GM18499 (cell line): ENCODE data around the gene LRRC74A.

Source experiments
- ATAC-seq: cut with Tn5 transposase; IDR thresholded peaks from one replicate; pipeline ENCODE4 v1.9.1; 2021; ENCODE audit warnings: moderate number of reproducible peaks; ENCODE audit not compliant: insufficient read depth, unreplicated experiment

The LRRC74A gene

DNA sequence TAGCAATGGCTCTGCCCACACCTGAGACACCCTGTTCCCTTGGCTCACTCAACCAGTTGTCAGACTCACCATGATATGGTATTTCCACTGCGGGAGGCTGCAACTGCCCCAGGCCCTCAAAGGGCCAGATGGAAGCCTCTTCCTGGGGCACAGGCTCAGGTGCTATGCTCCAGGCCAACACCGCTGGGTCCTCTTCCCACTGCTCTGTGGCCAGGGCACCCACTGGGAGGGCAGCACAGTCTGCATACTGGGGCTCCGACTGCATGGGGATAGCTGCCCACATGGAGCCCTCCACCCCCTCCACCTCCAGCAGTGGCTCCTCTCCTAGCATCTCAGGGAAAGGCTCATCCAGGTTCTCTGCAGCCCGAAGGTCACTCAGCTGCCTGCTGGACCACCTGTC is 17.2 kb upstream of the LRRC74A start:
- no peak for ATAC-seq

DNA sequence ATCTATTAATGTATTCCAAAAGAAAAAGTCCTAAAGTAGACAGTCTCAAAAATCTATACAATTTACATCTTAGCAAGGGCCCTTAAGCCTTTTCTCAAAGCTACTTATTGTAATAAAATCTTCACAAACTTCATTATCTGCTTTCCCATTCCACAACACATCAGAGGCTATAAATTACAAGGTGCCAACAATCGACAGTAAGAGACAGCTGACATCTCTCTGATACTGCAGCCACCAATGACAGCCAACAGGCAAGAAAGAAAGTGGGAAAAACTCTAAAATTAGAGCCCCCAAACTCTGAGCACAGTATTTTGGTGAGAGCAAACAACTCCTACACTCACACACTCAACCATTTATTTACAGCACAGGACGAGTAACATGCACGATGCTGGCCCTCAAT is 15.7 kb upstream of the LRRC74A start:
- ATAC-seq: no peak

DNA sequence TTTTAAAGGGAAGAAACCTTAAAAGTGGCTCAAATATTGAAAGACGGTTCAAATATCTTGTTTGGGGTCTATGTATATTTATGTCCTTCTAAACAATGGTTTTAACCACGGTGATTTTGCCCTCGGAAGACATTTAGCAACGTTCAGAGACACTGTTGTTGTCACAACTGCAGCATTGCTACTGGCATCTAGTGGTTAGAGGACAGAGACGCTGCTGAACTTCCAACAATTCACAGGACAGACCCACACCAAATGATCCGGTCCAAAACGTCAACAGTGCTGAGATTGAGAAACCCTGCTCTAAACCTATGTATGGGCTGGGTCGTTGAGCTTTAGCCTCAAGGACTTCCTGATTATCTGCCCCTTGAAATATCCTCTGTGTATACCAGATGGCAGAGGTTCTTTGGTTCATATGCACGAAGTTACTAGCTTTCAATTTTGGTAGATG is 15.2 kb upstream of the LRRC74A start:
- ATAC-seq: no peak

DNA sequence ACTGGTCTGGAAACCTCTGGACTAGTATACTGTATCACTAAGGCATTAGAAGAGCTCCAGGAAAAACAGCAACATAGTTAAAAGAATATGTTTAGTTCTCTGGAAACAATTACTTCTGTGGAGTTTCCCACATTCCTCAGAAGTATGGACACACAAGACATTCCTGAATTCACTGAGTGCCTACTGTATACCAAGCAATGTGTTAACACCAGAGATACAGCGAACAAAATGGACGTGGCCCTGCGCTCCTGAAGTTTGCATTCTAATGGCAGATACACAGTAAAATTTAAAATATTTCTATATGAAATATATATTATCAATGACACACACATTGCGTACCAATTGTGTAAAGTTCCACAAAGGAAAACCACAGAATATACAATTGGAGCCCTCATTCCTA is 14.6 kb upstream of the LRRC74A start:
- ATAC-seq: no peak

DNA sequence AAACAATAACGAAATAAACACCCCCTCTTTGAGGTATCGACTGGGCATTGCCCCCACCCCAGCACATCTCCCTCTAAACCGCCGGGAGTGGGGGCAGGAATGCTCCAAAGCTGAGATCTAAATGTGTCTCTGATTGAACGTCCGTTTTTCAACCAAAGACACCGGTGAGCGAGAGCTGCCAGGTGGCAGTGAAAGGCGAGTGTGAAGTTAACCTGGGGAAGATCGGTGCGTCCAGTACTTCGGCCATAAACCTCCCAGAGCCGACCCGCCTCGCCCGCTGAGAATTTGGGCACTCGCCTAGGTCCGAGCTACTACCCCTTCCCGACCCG is 14.2 kb upstream of the LRRC74A start:
- no peak for ATAC-seq

DNA sequence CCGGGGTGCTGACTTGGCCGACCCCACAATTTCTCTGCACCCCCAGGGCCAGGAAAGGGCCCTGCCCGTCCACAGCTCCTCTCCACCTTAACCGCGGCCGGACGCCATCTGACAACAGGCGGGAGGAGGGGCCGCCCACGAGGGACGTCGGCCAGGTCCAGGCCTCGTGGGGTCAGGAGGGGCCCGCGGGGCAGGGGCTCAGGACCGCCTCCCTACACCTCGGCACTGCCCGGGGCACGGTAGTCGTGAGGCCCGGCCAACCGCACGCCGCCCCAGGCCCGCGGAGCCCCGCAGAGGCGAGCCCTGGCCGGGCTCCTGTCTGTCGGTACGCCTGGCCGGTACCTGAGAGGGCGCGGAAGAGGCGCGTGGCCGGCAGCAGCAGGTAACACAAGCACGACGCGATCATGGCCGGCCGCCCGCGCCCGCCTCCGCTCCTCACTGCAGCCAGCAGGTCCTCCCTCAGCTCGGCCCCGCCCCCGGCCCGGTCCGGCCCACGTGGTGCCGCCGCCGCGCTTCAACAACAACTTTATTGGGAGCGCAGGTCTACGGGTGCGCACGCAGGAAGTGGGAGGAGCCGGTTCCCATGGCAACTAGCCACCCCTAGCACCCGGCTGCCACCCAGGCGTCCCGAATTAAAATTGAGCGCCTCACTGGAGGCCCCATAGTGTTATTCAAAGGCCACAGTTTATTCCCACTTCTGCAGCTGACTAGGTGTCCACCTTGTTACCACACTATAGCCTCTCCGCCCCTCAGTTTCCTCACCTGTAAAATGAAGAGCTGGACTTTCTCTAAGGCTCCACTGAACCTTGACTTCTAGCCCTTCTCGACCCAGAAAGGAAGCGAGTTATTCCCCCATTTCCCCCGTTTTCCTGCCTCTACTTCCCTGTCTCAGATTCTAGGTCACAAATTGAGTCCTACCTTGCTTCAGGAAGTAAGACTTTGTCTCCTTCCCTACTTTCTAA is 13.5 kb upstream of the LRRC74A start, which contains the start of gene ANGEL1:
ANGEL1 (minus strand) TSS at position 461 of the 962 bp plus-strand sequence; CDS start at position 406, 55 bp downstream.
- ATAC-seq: peak; percentile 65

DNA sequence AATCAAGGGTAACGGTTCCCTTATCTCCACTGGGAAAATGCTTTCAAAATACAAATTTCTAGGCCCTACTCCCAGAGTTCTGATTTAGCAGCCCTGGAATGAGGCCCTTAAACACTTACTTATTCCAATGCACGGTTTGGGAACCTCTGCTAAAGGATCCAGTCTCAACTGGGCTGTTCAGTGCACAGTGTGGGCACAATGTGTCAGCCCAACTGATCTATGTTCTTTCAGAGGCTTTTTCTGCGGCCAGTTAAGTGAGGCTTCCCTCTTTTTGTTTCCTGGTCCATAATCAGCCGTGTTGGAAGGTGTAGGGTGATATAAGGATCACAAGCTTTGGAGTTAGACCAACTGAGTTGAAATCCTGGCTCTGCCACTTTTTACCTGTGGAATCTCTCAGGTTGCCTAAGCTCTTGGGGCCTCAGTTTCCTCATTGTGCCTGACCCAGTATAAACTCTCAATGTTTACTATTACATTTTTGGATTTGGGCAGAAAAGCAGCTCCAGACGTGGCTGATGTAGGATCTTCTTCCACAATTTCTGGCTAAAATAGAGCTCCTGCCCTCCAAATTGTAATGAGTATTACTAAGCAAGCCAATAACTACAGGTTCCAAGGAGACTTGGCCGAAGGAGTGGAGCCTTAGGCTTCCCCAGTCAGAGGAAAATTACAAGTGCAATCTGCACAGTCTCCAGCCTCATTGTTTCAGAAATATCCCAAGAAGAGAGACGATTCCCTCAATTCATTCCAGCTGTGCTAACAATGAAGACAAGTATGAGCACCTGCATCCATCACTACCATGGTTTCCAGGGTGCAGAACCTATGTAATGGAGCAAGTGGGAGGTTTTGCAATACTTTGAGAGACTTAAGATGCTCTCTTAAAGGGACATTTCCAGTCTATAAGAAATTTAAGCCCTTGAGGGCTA is 11.2 kb upstream of the LRRC74A start:
- no peak for ATAC-seq

DNA sequence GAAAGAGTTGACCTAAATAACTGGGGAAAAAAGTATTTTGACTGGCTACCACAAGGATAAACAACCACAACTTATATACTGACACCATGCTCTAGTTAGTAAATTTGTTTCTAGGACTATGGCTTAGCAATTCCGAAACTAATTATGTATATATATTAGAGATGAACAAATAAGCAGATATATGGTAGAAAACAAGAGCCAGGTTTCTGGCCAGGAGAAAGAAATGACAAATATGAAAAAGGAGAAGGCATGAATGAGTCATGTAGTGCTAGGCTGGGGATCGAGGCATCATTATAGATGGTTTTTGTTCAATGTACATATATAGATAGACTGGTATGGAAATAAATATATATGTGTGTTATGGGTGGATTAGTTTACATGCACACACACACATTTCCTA is 5.5 kb upstream of the LRRC74A start:
- ATAC-seq: no peak

DNA sequence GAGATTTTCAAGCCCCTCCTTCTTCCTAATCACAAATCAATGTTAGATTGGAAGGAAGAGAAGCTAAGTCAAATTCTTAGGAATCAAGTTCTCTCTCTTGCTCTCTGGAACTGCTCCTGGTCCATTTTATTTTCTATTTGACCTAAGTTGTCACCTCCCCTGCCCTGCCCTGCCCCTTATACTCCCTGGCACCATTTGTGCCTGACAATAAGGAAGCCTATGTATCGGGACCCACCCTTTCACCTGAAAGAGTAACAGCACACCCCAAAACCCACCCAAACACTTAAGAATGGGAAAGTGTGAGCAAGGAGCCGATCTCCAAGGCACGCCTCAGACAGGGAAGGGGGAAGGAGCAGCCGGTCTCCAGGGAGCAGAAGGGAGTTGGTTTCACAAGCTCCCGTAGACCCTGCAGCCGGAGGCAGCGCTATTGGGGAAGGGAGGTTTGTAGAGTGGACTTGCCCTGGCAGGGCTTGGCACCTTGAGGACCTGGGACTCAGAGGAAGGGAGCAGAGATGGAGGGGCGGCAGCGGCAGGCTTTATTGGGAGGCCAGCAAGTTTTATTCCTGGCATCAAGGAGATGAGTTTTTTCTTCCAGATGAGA is 1.6 kb downstream of the LRRC74A start:
- ATAC-seq: no peak

DNA sequence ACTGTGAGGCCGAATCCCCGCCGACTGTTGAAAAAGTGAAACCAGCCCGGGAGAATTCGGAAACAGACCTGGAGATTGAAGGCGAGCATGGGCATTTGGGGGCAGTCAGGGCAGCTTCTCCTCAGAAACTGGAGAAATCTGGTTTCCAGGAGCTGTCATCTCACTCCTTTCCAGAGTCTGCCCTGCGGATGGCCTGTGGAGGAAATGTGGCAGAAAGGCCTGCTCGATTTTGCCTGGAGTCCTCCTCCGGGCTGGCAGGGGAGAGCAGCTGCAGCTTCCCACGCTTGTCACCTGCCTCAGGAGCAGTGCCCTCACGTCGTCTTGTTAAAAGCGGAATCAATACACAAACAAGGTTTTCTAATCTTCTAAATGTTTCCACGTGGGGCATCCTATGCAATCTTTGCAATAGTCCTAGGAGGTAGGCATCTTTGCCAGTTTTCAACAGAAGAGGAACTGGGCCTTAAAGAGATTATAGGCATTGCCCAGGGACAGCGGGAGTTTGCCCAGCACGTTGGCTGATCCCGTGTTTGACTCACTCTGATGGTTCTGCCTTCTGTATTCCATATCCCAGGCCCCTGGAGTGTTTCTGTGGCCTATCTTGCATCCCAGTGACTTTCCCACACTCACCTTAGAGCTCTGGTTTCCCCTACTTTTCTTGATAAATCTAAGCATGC is 2.3 kb downstream of the LRRC74A start:
- no peak for ATAC-seq

DNA sequence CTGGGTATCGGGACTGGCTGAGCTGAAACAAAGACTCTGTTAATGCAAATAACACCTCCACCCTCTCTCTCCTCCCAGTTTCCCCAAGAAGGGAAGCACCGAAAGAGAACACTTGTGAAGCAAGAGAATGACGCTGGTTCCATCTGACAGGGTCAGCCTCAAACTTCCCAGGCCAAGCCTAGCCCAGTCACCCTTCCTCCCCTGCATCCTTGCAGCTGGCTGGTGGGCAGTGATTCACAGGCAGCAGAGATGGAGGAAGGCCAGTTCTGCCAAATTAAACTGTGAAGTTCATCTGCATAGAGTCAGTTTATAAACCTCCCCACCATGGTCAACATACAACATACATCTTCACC is 2.8 kb downstream of the LRRC74A start:
- no peak for ATAC-seq

DNA sequence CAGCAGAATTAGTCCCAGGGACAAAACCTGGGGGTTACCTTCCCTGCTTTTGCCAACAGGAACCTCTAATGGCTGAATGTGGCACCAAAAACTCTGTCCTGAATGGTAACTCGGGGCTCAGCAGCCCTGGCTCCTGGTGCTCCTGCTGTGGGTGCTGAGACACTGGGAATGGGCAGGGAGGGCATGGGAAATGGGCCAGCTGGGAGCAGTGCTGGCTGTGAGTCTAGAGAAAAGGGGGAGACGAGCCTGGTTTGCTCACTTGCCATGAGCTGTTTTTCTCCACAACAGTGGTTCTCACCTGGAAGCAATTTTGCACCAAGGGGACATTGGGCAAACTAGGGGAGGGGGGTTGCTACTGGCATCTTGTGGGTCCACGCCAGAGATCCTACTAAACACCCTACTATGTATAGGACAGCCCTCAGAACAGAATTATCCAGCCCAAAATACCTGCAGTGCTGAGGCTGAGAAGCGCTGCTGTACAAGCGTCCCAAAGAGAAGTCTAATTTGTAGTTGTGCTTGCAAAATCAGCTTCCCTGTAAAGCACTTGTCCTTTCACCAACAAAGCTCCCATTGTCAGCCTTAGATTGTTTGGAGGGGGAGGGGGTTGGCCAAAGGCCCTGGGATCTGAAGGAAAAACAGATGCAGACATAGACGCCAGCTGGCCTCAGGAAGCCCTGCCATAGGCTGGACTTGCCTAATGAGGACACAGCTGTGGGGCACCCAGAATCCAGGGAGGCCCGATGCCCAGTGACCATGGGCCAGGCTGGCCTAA is 3.6 kb downstream of the LRRC74A start:
- ATAC-seq: no peak

DNA sequence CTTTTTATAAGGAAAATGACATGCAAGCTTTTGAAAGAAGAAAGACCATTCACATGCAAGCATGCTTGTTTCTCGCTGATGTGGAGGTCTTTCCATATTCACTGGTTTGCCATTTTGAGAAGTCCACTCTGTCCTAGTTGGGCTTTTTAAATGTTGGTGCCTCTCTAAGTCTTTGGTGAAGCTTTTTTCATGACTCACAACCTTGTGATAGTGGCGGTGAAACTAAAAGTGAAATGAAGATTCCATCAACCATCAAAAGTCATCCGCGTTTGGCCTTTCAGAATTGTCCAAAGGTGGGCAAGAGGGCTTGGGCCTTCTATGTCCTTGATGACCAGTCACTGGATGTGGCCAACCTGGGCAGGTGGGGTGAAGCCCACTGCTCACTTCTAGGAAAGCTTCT is 4.3 kb downstream of the LRRC74A start:
- ATAC-seq: no peak

DNA sequence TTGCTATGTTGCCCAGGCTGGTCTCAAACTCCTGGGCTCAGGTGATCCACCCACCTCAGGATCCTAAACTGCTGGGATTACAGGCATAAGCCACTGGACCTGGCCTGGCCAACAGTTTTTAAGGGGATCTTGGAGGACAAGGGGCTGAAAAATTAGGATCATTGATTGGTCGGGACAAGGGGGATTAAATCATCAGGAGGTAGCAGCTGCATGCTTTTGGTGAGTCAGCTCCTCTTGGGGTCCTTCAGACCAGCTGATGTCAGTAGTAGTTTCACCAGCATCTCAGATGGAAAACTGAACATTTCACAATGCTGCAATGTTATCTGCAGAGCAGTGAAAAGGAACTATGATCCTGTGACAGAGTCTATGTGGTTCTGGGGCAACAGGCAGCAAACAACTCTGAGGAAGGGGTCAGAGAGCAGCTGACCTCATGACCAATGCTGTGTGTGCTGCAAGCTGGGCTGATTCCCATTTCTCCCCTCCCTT is 6.3 kb downstream of the LRRC74A start:
- ATAC-seq: no peak

DNA sequence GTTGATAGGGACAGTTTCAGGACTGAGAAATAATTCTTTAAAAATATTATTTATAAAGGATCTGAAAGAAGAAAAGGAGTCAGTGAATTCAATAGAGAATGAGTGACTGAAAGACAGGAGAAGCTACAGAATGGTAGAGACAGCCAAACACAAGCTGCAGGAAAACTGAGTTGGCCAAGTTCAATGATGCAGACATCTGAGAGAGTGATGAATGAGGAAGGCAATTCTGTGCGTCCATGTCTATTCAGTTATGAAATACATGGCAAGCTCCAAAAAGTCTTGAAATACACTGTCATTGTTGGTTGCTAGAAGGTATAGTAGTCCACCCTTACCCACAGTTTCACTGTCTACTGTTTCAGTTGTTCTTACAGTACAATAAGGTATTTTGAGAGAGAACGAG is 6.8 kb downstream of the LRRC74A start:
- no peak for ATAC-seq

DNA sequence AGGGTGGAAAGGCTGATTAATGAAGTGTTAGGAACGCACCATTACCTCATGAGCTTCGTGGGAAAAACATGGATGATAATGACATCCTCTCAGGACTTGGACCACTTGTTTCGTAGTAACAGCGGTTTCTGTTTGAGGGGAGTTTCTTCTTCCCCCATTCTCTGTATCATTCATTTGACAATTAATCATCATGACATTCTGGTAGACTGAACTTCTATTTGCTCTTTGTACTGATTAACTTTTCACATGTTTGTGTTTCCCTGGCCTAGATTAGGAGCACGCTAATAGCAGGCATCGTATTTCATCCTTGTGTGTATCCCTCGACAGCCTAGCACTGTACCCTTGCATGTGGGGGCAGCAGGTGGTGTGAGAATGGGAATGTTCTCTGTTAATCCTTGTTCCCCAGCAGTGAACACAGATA is 8.0 kb downstream of the LRRC74A start:
- ATAC-seq: no peak

DNA sequence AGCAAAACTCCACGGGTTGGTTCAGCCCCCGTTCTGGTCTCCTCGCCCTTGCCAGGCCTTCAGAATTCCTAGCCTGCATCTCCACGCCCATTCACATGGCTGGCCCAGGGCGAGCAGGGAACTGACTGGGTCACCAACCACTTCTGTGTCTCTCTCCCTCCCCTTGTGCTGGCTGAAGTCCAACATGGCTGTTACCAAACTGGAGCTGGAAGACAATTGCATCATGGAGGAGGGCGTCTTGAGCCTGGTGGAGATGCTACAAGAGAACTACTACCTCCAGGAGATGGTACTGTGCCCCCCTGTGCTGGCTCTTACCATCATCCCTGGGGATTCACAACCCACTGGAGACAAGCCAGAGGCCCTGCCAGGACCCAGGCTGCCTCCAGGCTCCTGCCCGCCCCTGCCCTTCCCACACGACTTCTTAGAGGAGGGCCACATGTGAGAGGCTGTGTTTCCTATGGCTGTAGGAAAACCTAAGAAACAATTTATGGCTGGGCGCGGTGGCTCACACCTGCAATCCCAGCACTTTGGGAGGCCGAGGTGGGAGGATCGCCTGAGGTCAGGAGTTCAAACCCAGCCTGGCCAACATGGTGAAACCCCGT is 9.9 kb downstream of the LRRC74A start:
- no peak for ATAC-seq

DNA sequence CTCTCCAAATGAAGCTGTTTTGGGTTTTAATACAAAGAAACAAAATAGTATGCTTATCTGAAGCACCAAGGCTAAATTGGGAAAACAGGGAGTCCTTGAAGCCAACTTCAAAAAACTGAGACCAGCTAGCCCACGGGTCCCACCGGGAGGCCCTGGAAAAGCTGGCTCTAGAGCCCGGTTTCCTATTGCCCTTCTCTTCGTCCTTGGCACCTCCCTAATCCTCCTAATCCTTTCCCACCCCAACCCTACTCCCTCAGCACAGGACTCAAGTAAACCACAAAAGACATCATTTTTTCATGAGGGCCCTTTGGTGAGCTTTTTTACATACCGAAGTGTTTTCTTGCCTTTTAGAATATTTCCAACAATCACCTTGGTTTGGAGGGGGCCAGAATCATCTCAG is 11.3 kb downstream of the LRRC74A start:
- no peak for ATAC-seq

DNA sequence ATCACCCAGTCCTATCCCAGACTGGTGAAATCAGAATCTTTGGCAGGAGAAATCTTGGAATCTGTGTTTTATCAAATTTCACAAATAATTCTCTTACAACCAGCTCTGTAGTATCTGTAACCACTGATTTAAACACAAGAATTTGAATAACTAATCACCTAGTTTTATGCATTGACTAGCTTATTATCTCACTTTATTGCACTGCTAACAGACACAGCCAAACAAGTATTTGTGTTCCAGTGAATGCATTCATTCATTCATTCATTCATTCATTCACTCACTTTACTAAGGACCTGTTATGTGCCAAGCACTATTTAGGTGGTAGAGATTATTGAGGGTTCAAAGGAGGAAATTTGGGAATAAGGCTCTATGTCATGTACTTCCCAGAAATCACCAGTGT is 16.2 kb downstream of the LRRC74A start:
- no peak for ATAC-seq
